ENCODE measurements around the gene PRXL2A. TPM values are rescaled to one million over a fixed set of nuclear protein-coding genes. Genes with fewer than 3 reads are reported as not detected.
A peak's percentile ranks its signal among the peaks of the same experiment; 100 is the strongest.
"Not testable (repeated sequence)": the region's sequence is repeated elsewhere in the genome, so short reads cannot be mapped to it uniquely, and the experiment has no call there.

The PRXL2A gene
- 10 to 100 TPM; 19.0 to 29.2 (median 22.5) TPM for total RNA-seq

- TF ChIP-seq CTCF (IDR thresholded peaks at IDR 0.05 in 4 of 5, conservative IDR thresholded peaks at IDR 0.05 in 1 of 5), result peak in 2 of 5 experiments; percentile 7 to 24
- TF ChIP-seq POLR2A (IDR thresholded peaks at IDR 0.05), result peak in 1 of 2 donors; percentile 64
- Histone ChIP-seq H3K27ac (peak within 1 kb of the TSS; percentile 84 to 91 (median 88)), H3K27me3 (no peaks in the 10 kb centered on the region), H3K9me3 (no peaks in the 10 kb centered on the region), H3K36me3 (no peaks in the 10 kb centered on the region), H3K4me1 (peaks cover 23 to 33% of the 10 kb centered on the region in 2 donors), H3K4me3 (peak within 1 kb of the TSS; percentile 79 to 91 (median 87))
- DNase-seq (peak; percentile 51 to 59), ATAC-seq (peak; percentile 77 to 78)
- in situ Hi-C loops (cut with MboI; ENCODE audit: low sequenced_read_pairs in 4 of 4), result no loop called here
- intact Hi-C loops (cut with DNase I; ENCODE audit: low total_unique reads), result loop anchor here (5.0 kb wide), 1 partner anchor 44 kb away; the partner anchor contains the start of gene TSPAN14
Observed at GRCh38 chr10:80408242-80409101, at the start of gene PRXL2A. Gene PRXL2A (plus strand): TSS chr10:80408551. CDS start chr10:80420468, 11,917 bp downstream.

- ATAC-seq; intact Hi-C loops (cut with DNase I; ENCODE audit: low total_unique reads); in situ Hi-C loops (cut with MboI; ENCODE audit: low sequenced_read_pairs in 4 of 4): not testable (repeated sequence)
Observed at GRCh38 chr10:80358925-80359324, 49.4 kb upstream of the PRXL2A start.

GRCh38 chr10:80359644-80360043 lies 48.7 kb upstream of the PRXL2A start:
- no peaks in the 10 kb centered on the region for H3K36me3 ChIP-seq
- intact Hi-C loops (cut with DNase I; ENCODE audit: low total_unique reads), result no loop called here
- peaks cover 11 to 17% (median 16%) of the 10 kb centered on the region in 3 donors for H3K27me3 ChIP-seq
- no peak overlapping the region for H3K4me3 ChIP-seq
- no peaks in the 10 kb centered on the region for H3K4me1 ChIP-seq
- TF ChIP-seq POLR2A (IDR thresholded peaks at IDR 0.05) (no peak), CTCF (IDR thresholded peaks at IDR 0.05 in 4 of 5, conservative IDR thresholded peaks at IDR 0.05 in 1 of 5) (no peak)
- DNase-seq (no peak), ATAC-seq (no peak)
- H3K9me3 ChIP-seq, result no peaks in the 10 kb centered on the region
- H3K27ac ChIP-seq, result no peak overlapping the region
- in situ Hi-C loops (cut with MboI; ENCODE audit: low sequenced_read_pairs in 4 of 4), result no loop called here

More at GRCh38 chr10:80358925-80359324, 49.4 kb upstream of the PRXL2A start:
- H3K4me3 ChIP-seq, H3K27ac ChIP-seq, H3K4me1 ChIP-seq, H3K36me3 ChIP-seq, H3K9me3 ChIP-seq, DNase-seq: not testable (repeated sequence)
- H3K27me3 ChIP-seq, result peaks cover 11 to 17% (median 16%) of the 10 kb centered on the region in 3 donors

- no peak overlapping the region for H3K4me3 ChIP-seq
- ATAC-seq (no peak), DNase-seq (no peak)
- in situ Hi-C loops (cut with MboI; ENCODE audit: low sequenced_read_pairs in 4 of 4), result no loop called here
- TF ChIP-seq CTCF (IDR thresholded peaks at IDR 0.05 in 4 of 5, conservative IDR thresholded peaks at IDR 0.05 in 1 of 5) (no peak), POLR2A (IDR thresholded peaks at IDR 0.05) (no peak)
- intact Hi-C loops (cut with DNase I; ENCODE audit: low total_unique reads), result no loop called here
- H3K4me1 ChIP-seq, result no peaks in the 10 kb centered on the region
- H3K36me3 ChIP-seq, result no peaks in the 10 kb centered on the region
- H3K9me3 ChIP-seq, result no peaks in the 10 kb centered on the region
- no peaks in the 10 kb centered on the region for H3K27me3 ChIP-seq
- no peak overlapping the region for H3K27ac ChIP-seq
Observed at GRCh38 chr10:80365510-80365909, 42.8 kb upstream of the PRXL2A start.

GRCh38 chr10:80371467-80371866 lies 36.9 kb upstream of the PRXL2A start:
- Histone ChIP-seq H3K9me3 (no peaks in the 10 kb centered on the region), H3K4me3 (no peak overlapping the region), H3K27ac (no peak overlapping the region), H3K27me3 (no peaks in the 10 kb centered on the region), H3K36me3 (no peaks in the 10 kb centered on the region), H3K4me1 (no peaks in the 10 kb centered on the region)
- DNase-seq (no peak), ATAC-seq (no peak)
- intact Hi-C loops (cut with DNase I; ENCODE audit: low total_unique reads), result no loop called here
- in situ Hi-C loops (cut with MboI; ENCODE audit: low sequenced_read_pairs in 4 of 4), result no loop called here
- TF ChIP-seq CTCF (IDR thresholded peaks at IDR 0.05 in 4 of 5, conservative IDR thresholded peaks at IDR 0.05 in 1 of 5) (no peak), POLR2A (IDR thresholded peaks at IDR 0.05) (no peak)
